Transverse colon (tissue), 4 donors: ENCODE results near the gene TMEM114. TPM values are rescaled to one million over a fixed set of nuclear protein-coding genes. Genes with fewer than 3 reads are reported as not detected.

Source experiments
- DNase-seq: peaks from one replicate; pipeline ENCODE4 v3.0.0-alpha.2; 2019
- H3K27ac ChIP-seq, 4 donors: fragments of 200-600 bp; sonication (generic); 2 replicates each; pipeline ENCODE4 v1.5.1; 2016 to 2018; ENCODE audit warnings: inconsistent platforms in 4 of 4
- H3K27me3 ChIP-seq: fragments of 200-600 bp; sonication (generic); 2 replicates; pipeline ENCODE4 v1.5.1; 2017; ENCODE audit warnings: inconsistent platforms
- H3K36me3 ChIP-seq, 4 donors: fragments of 200-600 bp; sonication (generic); 2 replicates each; pipeline ENCODE4 v1.5.1; 2017 to 2019; ENCODE audit warnings: inconsistent platforms in 4 of 4
- H3K4me1 ChIP-seq, 4 donors: fragments of 200-600 bp; sonication (generic); 2 replicates each; pipeline ENCODE4 v1.5.1; 2017 to 2020; ENCODE audit warnings: inconsistent platforms in 4 of 4
- H3K4me3 ChIP-seq, 4 donors: fragments of 200-600 bp; sonication (generic); 1 replicate in 1 of 4; 2 replicates in 3 of 4; pipeline versions ENCODE4 v1.5.1 to v1.6.1; 2017 to 2019; ENCODE audit warnings: inconsistent platforms in 4 of 4
- H3K9me3 ChIP-seq, 2 donors: fragments of 200-600 bp; sonication (generic); 2 replicates each; pipeline ENCODE4 v1.5.1; 2017 to 2019; ENCODE audit warnings: inconsistent platforms in 2 of 2
- EP300 ChIP-seq: sonication (generic); formaldehyde crosslinking; IDR thresholded peaks from one replicate; pipeline ENCODE4 v1.6.1; 2017; ENCODE audit warnings: antibody characterized with exemption, low read depth
- POLR2A ChIP-seq: fragments of 450-650 bp; IDR thresholded peaks from one replicate; pipeline ENCODE4 v1.6.1; 2016; ENCODE audit warnings: antibody characterized with exemption, mild to moderate bottlenecking, moderate library complexity
- POLR2AphosphoS5 ChIP-seq, 3 donors: sonication (generic); formaldehyde crosslinking; IDR thresholded peaks; one replicate each; pipeline ENCODE4 v1.6.1; 2016; ENCODE audit warnings: antibody characterized with exemption in 3 of 3
- WGBS, 2 donors: methylation state at CpG; one replicate each; pipeline ENCODE4 v1.1.5; 2018; ENCODE audit warnings: low coverage in 1 of 2; 5-methylcytosine and 5-hydroxymethylcytosine counted together
- in situ Hi-C, 4 donors: fragments of 200-750 bp; cut with MboI; loops; one replicate each; pipeline versions ENCODE4 v1.15.0 to v1.15.1; 2017; ENCODE audit warnings: low sequenced_read_pairs in 3 of 4, low pct_ligation_motif_present in 1 of 4, low pct_unique_long_range_greater_than_20kb in 1 of 4
- intact Hi-C: fragments of 100-400 bp; cut with DNase I; formaldehyde crosslinking; loops from one replicate; pipeline ENCODE4 v1.15.1; 2023; ENCODE audit warnings: low total_unique reads
- total RNA-seq, 4 donors: library from RNA; depleted of rRNA; stranded (reverse); fragments of >200 nt; gene quantifications; one replicate each; pipeline ENCODE4 v1.1.0, GENCODE V29; 2016
- TF ChIP-seq, protein P1 (sequence below), 5 experiments: fragments of 200-600 bp in 3 of 5; fragments of 450-650 bp in 2 of 5; sonication (generic) in 3 of 5; IDR thresholded peaks; 1 replicate in 2 of 5; 2 replicates in 3 of 5; pipeline ENCODE4 v1.5.1; 2016 to 2017; ENCODE audit warnings: antibody characterized with exemption in 5 of 5, inconsistent platforms in 3 of 5, mild to moderate bottlenecking in 2 of 5, moderate library complexity in 1 of 5

TMEM114 gene
- total RNA-seq, 4 donors from 2014 or later: not detected

DNA sequence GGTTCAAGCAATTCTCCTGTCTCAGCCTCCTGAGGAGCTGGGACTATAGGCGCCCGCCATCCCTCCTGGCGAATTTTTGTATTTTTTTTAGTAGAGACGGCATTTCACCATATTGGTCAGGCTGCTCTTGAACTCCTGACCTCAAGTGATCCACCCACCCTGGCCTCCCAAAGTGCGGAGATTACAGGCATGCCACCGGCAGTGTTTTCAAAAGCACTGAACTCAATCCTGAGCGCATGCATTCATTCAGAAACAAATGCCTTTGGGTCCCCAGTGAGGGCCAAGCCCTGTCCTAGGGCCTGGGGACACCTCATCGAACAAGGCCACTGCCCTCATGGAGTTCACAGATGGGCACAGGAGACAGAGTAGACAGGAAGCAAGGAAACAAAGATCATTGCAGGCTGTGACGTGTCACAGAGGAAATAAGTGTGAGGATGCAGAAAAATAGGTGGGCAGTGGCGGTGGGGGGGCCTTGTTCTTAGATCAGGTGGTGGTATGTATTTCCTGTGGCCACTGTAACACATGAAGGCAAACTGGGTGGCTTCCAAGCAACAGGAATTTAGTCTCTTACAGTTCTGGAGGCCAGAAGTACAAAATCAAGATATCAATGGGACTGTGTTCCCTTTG lies 12.5 kb downstream of the TMEM114 start:
- Histone ChIP-seq H3K4me1 (no peaks in the 10 kb centered on the region), H3K4me3 (no peak overlapping the region), H3K27me3 (peaks cover 14% of the 10 kb centered on the region), H3K27ac (no peak overlapping the region), H3K36me3 (no peaks in the 10 kb centered on the region), H3K9me3 (no peaks in the 10 kb centered on the region)
- intact Hi-C loops (loop anchor here (5.0 kb wide), 1 partner anchor 1150 kb away; no protein-coding TSS in a partner anchor), in situ Hi-C loops (no loop called here)
- no peak for TF ChIP-seq EP300
- no peak for TF ChIP-seq POLR2AphosphoS5 (IDR thresholded peaks at IDR 0.05)
- TF ChIP-seq, protein P1, sequence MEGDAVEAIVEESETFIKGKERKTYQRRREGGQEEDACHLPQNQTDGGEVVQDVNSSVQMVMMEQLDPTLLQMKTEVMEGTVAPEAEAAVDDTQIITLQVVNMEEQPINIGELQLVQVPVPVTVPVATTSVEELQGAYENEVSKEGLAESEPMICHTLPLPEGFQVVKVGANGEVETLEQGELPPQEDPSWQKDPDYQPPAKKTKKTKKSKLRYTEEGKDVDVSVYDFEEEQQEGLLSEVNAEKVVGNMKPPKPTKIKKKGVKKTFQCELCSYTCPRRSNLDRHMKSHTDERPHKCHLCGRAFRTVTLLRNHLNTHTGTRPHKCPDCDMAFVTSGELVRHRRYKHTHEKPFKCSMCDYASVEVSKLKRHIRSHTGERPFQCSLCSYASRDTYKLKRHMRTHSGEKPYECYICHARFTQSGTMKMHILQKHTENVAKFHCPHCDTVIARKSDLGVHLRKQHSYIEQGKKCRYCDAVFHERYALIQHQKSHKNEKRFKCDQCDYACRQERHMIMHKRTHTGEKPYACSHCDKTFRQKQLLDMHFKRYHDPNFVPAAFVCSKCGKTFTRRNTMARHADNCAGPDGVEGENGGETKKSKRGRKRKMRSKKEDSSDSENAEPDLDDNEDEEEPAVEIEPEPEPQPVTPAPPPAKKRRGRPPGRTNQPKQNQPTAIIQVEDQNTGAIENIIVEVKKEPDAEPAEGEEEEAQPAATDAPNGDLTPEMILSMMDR (IDR thresholded peaks at IDR 0.05): no peak
- TF ChIP-seq POLR2A: no peak
- no peak for DNase-seq
- WGBS, 2 donors: 78 to 88% methylated on average over 6 to 10 of the region's 10 CpGs

DNA sequence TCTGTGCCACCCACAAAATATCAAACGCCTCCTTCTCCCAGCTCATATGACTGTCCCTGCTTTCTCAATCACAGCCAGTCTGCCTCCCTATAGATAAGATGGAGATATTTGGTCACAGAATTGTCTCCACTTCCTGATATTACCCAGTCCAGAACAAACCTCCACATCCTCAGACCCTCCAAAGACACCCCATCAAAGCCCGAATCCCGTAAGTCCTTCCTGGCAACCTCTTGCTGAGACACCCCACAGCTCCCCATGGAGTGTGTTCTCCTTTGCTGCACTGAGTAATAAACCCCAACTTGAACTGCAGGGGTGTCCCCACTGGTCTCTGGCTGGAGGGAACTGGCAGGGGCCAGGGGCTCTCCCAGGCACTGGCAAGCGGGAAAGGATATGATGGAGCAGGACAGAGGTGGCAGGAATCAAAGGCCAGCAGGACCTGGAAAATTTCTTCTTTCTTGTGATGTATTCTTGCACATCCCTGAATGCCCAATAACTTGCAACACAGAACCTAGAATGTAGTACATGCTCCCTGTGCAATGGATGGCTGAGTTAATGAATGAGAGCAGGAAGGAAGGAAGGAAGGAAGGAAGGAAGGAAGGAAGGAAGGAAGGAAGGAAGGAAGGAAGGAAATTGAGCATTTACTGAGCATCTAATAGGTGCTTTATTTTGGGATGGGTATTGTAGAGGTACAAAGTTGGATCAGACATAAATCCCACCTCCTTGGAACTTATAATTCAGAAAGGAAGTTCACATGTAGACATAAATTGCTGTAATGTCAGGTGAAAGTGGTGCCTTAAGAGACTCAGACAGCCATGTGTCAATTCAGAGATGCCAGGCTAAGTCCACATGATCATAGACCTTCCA lies 13.9 kb downstream of the TMEM114 start:
- 88% methylated on average over 4 of the region's 4 CpGs; no CpG with 5 or more reads in 1 of the 2 donors for WGBS, 2 donors
- Histone ChIP-seq H3K4me1 (no peaks in the 10 kb centered on the region), H3K27ac (no peak overlapping the region), H3K36me3 (no peaks in the 10 kb centered on the region), H3K27me3 (peaks cover 14% of the 10 kb centered on the region), H3K4me3 (no peak overlapping the region), H3K9me3 (no peaks in the 10 kb centered on the region)
- intact Hi-C loops: loop anchor here (5.0 kb wide), 1 partner anchor 1151 kb away; no protein-coding TSS in a partner anchor
- no peak for TF ChIP-seq POLR2A
- TF ChIP-seq, protein P1 (IDR thresholded peaks at IDR 0.05): no peak
- TF ChIP-seq POLR2AphosphoS5 (IDR thresholded peaks at IDR 0.05): no peak
- no peak for TF ChIP-seq EP300
- no peak for DNase-seq
- in situ Hi-C loops: no loop called here

DNA sequence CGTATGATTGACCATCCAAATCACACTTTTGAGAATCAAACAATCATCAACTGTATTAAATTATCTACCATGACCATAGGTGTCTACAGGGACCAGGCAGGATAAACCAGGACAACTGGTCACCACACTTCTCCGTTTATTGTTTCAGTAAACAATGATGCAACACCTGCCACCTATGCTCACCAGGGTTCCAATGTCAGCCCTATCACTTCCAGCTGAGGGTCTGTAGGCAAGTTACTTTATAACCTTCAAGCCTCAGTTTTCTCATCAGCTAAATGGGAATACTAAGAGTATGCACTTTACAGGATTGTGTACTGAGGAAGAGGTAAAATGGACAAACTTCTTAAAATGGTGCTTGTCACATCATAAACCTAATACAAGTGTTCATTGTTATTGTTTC lies 14.9 kb downstream of the TMEM114 start:
- TF ChIP-seq POLR2A (no peak), POLR2AphosphoS5 (IDR thresholded peaks at IDR 0.05) (no peak), EP300 (no peak)
- TF ChIP-seq, protein P1 (IDR thresholded peaks at IDR 0.05): no peak
- Histone ChIP-seq H3K9me3 (no peaks in the 10 kb centered on the region), H3K36me3 (no peaks in the 10 kb centered on the region), H3K4me3 (no peak overlapping the region), H3K4me1 (no peaks in the 10 kb centered on the region), H3K27me3 (peaks cover 14% of the 10 kb centered on the region), H3K27ac (no peak overlapping the region)
- no peak for DNase-seq
- intact Hi-C loops (loop anchor here (5.0 kb wide), 1 partner anchor 1152 kb away; no protein-coding TSS in a partner anchor), in situ Hi-C loops (no loop called here)
- 40 to 56% methylated on average over 2 of the region's 2 CpGs for WGBS, 2 donors

DNA sequence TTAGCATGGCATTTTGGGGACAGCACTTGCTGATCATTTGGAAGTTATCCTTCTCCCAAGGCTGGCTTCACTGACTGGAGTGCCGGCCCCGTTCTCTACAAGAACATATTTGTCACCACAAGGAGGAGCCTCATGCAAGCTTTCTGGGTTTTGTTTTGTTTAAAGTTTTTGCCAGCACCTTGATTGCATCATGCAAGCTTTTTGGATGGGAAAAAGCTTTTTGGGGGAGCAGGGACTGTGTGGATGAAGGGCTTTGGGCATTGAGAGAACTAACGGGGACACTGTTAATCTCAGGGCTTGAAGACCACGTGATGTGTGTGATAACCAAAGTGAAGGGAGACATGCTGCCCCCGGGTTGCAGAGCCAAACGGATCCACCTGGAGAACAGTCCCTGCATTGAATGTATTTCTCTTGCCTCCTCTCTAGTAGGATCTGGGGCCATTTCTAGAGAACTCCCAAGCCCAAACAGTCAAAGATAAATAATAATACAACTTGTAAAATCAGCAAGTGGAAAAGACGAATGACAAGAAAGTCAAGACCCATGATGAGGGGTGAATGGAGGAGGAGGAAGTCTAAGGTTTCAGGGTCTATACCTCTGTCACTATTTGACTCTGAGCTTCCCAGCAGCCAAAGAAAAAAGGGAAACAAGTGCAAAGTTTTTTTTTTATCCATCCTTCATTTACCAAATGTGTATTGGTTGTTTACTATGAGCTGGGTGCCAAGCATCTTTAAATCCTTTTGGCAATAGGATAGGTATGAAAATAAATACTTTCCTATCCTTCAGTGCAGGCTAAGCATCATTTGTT lies 17.2 kb downstream of the TMEM114 start:
- TF ChIP-seq POLR2AphosphoS5 (IDR thresholded peaks at IDR 0.05) (no peak), POLR2A (no peak), EP300 (no peak)
- TF ChIP-seq, protein P1 (IDR thresholded peaks at IDR 0.05): peak; percentile 20 to 39 (median 34)
- H3K27ac ChIP-seq: no peak overlapping the region
- no peaks in the 10 kb centered on the region for H3K4me1 ChIP-seq
- H3K4me3 ChIP-seq: no peak overlapping the region
- no peaks in the 10 kb centered on the region for H3K9me3 ChIP-seq
- in situ Hi-C loops (loop anchor here (5.0 to 25.0 kb wide), 4 partner anchors 79 to 439 kb away; partner anchors contain the start of genes PMM2 (in 2 of the 4) and TMEM186 (in 2 of the 4)), intact Hi-C loops (no loop called here)
- 45% methylated on average over 3 to 7 of the region's 7 CpGs for WGBS, 2 donors
- DNase-seq: no peak
- no peaks in the 10 kb centered on the region for H3K36me3 ChIP-seq
- peaks cover 14% of the 10 kb centered on the region for H3K27me3 ChIP-seq
